GM18520 (cell line): Measurements from ENCODE around the gene CAD.

Source experiments
- ATAC-seq: cut with Tn5 transposase; IDR thresholded peaks from one replicate; pipeline ENCODE4 v1.9.1; 2021; ENCODE audit not compliant: unreplicated experiment

The CAD gene

DNA sequence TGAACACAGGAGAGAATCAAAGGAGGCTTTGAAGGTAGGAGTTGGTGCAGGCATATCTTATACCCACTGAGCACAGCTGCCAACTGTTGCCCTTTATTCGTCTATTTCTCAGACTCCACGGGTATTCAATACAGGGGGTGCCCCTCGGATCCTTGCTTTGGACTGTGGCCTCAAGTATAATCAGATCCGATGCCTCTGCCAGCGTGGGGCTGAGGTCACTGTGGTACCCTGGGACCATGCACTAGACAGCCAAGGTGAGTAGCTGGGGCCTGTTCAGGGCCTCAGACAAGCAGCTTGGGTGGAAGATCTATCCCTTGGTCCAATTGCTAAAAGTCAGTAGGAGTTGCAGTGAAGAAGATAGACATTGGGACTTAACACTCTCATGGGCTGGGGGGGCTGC lies 5.2 kb downstream of the CAD start:
- no peak for ATAC-seq

DNA sequence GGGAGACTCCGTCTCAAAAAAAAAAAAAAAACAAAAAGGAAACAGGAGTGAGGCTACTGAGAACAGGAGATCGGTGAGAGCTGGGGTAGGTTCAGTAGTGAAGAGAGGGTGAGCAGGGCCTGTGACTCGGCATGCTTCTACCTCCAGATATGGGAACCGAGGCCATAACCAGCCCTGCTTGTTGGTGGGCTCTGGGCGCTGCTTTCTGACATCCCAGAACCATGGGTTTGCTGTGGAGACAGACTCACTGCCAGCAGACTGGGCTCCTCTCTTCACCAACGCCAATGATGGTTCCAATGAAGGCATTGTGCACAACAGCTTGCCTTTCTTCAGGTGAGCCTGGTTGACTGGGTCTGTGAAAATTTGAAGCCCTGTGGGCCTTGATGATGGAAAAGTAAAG lies 6.2 kb downstream of the CAD start:
- ATAC-seq = no peak

DNA sequence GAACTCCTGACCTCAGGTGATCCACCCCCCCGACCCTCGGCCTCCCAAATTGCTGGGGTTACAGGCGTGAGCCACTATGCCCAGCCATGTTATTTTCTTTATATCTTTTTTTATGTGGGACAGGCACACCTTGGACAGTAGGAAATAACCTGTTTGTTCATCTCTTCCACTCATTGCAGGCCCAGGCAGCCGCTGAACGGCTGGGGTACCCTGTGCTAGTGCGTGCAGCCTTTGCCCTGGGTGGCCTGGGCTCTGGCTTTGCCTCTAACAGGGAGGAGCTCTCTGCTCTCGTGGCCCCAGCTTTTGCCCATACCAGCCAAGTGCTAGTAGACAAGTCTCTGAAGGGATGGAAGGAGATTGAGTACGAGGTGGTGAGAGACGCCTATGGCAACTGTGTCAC lies 8.4 kb downstream of the CAD start:
- no peak for ATAC-seq

DNA sequence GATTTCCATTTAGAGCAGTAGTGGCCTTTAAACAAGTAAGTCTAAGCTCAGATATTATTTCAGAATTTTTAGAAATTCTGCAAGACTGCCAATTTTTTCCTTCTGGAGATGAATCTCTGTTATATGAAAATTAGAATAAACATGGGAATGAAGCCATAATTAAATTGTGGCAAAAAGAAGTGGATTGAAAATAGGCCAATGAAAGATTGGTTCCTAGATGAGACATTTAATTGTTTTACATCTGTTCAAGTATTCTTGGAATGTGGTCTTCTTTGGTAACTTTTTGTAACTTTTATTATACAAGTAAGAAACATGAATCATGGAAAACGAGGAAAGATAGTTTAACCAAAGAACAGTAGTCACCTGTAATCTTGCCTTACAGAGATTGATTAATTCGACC lies 10.3 kb downstream of the CAD start:
- ATAC-seq = no peak

DNA sequence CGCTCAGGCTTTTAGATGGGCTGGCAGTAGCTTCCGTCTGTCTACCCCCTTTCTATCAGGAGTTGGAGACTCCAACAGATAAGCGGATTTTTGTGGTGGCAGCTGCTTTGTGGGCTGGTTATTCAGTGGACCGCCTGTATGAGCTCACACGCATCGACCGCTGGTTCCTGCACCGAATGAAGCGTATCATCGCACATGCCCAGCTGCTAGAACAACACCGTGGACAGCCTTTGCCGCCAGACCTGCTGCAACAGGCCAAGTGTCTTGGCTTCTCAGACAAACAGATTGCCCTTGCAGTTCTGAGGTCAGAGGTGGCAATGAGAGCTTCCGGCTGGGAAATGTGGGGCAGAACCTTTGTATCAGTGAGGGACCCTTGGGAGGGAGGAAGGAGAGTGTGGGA lies 14.8 kb downstream of the CAD start:
- ATAC-seq = no peak

DNA sequence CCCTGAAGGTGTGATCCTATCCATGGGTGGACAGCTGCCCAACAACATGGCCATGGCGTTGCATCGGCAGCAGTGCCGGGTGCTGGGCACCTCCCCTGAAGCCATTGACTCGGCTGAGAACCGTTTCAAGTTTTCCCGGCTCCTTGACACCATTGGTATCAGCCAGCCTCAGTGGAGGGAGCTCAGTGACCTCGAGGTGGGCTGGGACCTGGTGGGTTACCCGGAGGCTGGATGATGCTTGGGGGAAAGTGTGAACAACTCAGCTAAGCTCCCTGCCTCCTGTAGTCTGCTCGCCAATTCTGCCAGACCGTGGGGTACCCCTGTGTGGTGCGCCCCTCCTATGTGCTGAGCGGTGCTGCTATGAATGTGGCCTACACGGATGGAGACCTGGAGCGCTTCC lies 16.2 kb downstream of the CAD start:
- ATAC-seq = no peak

DNA sequence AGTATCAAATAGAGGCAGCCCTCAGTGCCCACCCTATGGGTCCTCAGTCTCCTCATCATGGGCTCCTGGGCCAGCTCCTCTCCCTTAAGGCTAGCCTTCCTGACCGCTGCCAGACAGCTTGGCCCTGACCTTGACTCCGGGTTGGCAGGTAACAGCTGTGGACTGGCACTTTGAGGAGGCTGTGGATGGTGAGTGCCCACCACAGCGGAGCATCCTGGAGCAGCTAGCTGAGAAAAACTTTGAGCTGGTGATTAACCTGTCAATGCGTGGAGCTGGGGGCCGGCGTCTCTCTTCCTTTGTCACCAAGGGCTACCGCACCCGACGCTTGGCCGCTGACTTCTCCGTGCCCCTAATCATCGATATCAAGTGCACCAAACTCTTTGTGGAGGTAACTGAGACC lies 19.0 kb downstream of the CAD start:
- ATAC-seq = no peak

DNA sequence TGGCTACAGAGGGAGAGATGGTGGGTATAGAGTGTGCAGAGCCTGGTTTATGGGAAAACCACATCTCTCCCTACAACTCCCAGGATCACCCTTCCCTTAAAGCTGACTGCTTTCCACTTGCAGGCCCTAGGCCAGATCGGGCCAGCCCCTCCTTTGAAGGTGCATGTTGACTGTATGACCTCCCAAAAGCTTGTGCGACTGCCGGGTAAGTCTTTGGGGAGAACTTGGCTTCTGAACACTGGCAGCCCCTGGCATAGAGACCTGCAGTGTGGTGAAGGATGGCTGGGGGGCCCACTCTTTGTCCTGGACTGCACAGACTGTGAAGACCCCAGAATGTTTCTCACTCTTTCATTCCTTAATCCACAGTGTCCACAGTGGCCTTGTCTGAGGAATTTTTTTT lies 19.5 kb downstream of the CAD start:
- ATAC-seq = no peak

DNA sequence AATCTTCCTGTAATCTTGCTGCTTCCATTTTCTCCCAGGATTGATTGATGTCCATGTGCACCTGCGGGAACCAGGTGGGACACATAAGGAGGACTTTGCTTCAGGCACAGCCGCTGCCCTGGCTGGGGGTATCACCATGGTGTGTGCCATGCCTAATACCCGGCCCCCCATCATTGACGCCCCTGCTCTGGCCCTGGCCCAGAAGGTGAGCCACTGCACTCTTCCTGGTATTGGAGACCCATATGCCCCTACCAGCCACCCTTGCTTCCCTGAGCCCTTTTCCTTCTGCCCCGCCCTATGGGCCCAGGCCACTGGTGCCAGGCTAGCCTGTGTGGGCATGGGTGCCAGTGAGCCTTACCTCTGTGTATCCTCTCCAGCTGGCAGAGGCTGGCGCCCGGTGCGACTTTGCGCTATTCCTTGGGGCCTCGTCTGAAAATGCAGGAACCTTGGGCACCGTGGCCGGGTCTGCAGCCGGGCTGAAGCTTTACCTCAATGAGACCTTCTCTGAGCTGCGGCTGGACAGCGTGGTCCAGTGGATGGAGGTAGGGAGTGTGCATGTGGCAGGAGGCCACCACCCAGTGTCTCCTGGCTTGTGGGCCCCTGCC lies 20.3 kb downstream of the CAD start:
- ATAC-seq = no peak

DNA sequence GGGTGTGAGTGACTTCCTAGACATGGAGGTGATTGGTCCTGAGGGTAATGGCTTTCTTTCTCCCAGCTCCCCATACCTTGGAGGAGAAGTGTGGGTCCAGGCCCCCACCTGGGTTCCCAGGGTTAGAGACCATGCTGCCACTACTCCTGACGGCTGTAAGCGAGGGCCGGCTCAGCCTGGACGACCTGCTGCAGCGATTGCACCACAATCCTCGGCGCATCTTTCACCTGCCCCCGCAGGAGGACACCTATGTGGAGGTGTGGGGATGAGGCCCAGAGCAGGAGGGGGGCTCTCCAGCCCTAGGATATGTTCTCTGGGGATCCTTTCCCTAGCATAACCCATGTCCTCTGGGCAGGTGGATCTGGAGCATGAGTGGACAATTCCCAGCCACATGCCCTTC lies 21.8 kb downstream of the CAD start:
- ATAC-seq = no peak

DNA sequence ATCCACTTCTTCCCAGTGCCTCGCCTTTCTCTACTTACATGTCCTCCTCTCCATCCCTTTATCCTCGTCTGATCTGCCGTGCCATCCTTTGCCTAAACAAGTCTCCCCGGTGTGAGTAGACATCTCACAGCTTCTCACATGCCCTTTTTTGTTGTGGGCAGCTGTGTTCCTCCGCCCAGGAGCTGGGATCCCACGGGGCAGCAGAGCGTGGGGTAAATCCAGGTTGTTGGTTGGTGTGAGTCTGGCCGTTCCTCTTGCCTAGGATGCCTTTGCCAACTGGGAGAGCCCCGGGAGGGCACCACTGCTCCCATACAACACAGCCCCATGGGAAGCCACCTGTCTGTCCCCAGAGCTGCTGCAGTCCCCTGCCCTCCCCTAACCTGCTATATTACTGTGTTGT lies 23.2 kb downstream of the CAD start:
- ATAC-seq = no peak

DNA sequence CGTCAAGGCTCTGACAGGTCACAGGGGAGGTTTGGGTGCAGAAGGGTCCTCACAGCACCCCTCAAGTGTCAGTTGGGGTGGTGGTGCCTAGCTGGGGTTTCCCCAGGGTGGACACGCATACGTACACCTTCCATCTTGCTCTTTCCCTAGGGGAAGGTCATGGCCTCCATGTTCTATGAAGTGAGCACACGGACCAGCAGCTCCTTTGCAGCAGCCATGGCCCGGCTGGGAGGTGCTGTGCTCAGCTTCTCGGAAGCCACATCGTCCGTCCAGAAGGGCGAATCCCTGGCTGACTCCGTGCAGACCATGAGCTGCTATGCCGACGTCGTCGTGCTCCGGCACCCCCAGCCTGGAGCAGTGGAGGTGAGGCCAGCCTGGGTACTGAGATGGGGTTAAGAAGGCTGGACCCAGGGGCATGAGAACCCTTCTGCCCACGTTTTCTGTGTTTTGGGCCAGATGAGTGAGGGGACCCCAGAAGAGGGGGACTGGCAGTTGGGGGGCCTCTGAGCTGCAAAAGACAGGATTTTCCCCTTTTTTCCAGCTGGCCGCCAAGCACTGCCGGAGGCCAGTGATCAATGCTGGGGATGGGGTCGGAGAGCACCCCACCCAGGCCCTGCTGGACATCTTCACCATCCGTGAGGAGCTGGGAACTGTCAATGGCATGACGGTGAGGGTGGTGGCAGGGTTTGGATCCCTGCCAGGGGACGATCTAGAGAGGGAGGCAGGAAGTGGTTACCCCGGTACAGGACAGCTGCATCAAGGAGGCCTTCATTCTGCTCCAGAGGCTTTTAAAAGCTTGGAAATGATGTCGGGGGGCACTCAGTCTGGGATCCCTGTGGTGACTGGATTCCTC lies 24.8 kb downstream of the CAD start:
- ATAC-seq = no peak

DNA sequence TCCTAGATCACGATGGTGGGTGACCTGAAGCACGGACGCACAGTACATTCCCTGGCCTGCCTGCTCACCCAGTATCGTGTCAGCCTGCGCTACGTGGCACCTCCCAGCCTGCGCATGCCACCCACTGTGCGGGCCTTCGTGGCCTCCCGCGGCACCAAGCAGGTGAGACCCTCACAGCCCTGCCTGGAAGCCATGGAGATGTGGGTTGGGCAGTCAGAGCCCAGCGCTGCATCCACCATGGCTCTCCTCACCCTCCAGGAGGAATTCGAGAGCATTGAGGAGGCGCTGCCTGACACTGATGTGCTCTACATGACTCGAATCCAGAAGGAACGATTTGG lies 25.4 kb downstream of the CAD start:
- ATAC-seq = no peak

DNA sequence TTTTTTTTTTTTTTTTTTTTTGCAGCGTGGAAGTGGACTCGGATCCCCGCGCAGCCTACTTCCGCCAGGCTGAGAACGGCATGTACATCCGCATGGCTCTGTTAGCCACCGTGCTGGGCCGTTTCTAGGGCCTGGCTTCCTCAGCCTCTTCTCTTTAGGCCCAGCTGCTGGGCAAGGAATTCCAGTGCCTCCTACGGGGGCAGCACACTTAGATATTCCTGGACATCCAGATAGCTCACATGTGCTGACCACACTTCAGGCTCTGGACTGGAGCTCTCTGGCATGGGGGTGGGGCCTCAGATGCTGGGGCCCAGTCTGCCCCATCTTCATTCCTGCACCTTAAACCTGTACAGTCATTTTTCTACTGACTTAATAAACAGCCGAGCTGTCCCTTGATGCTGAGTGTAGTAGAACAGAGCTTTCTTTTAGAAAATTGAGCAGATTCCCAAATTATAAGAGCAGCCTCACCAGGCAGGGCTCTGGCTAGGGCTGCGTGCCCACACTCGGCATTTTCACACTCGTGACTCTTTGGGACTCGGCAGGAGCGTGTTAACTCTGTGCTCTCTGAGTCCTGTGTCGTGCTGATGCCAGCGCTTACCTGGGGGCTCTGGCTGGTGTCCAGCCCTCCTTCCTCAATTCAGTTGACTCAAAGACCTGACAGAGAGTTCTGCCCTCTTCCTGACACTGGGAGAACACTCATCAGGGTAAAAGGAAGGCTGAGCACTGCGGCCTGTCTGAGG lies 26.4 kb downstream of the CAD start:
- ATAC-seq = no peak

DNA sequence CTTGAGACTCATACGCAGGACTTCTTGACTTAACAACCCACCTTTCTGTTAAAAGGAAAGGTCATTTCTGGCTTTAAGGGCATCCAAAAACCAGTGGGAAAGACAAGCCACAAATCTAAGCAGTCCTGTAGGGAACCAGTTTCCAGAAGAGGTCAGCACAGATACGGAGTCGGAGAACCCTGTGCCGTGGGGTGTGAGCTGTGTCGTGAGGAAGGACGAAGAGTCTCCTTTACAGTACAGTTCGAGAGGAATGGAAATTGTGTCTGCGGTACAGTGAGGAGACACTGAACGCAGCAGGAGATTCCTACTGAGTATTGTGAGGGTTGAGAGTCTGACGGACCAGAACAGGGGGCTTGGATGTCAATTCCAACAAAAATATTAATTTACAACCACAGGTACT lies 27.9 kb downstream of the CAD start:
- ATAC-seq = no peak

DNA sequence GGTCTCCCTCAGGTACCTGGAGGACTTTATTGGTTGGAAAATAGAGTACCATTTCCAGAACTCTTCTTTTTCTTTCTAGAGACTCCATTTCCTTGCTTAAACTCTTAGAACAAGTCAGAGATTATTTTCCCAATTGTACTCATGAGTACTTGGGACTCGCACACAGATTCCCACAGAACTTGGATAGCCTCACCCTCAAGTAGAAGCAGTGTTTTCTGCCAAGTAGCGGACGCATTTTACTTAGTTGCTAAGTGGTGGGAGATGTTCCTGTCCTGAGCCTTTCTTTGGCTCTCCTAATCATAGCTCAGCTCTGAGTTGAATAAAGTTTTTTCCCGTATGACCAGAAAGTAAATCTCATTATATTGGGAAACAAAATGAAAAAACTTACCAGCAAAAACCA lies 28.5 kb downstream of the CAD start:
- no peak for ATAC-seq

DNA sequence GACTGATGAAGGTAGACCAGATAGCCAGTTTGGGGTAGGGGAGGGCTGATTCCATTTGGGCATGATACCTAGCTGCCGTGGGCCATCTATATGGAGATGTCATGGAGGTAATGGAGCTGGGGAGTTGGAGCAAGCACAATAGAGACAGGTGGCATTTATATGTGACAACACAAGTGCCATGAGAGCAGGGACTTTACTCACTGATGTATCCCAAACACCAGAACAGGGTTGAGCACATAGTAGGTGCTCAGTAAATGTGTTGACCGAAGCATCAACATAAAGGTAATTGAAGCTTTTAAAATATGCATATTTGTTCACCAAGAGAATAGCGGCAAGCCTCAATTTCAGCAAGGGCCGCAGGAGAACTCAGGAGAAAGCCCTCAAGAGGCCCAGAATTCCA lies 30.7 kb downstream of the CAD start:
- no peak for ATAC-seq

DNA sequence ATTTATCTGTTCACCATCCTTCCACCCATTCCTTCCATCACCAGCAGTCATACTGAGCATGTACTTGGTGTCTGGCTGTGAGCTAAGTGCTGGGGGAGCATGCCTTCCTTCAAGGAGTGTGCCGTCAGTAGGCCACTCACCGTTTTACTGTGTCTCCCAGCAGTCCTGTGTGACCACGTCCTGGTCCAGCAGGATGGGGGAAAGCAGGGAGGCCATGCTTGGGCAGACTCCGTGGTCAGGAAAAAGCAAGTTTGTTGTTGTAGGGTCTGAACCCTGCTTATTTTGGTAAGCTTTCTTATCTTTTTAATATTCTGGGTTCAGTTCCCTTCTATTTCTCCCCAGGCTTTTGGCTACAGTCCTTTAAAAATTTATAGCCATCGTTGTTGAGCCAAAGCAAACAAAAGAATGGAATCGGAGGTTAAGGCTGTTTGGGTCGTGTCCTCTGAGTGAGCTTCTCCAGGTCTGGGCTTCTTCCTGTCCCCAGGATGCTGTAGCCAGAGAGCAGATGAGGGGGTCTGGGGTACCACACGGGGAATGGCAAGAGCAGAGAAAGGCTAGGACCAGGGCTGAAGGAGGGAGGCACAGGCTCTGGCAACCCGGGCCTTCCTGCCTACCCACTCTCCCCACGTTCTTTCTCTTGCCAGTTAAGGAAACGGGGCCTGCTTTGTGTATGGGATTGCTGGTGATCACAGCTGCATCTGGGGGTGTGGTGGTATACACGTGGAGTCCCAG lies 32.2 kb downstream of the CAD start:
- ATAC-seq = no peak

DNA sequence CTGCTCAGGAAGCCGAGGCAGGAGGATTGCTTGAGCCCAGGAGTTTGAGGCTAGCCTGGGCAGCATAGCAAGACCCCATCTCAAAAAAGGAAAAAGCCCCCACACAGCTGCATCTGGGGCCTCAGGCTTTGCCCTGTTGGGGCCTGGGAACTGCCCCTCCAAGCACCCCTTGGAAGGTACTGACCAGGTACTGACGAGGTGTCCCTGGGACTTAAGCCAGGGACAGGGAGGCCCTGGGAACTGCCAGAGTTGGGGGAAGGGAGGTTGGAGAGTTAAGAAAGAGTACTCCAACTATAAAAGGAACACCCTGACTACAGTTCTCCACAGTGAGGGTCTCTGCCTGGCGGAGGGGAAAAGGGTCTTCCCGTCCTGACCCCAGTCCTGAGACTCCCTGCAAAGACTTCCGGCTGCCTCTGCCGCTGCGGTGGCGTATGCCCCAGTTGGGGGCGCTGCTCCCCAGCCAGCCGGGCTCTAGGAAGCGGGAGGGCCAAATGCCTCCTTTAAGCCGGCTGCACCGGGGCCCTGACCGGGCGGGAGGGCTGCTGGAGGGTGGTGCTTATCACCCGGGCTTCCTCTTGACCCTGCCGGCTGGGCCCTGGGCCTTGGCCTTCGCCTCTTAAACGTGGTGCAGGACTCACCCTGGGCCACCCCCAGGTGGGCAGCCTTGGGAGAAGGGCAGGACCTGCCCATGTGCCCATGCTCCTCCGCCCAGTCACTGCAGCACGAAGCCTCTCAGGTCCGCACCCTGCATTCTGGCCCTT lies 32.9 kb downstream of the CAD start:
- ATAC-seq = no peak

DNA sequence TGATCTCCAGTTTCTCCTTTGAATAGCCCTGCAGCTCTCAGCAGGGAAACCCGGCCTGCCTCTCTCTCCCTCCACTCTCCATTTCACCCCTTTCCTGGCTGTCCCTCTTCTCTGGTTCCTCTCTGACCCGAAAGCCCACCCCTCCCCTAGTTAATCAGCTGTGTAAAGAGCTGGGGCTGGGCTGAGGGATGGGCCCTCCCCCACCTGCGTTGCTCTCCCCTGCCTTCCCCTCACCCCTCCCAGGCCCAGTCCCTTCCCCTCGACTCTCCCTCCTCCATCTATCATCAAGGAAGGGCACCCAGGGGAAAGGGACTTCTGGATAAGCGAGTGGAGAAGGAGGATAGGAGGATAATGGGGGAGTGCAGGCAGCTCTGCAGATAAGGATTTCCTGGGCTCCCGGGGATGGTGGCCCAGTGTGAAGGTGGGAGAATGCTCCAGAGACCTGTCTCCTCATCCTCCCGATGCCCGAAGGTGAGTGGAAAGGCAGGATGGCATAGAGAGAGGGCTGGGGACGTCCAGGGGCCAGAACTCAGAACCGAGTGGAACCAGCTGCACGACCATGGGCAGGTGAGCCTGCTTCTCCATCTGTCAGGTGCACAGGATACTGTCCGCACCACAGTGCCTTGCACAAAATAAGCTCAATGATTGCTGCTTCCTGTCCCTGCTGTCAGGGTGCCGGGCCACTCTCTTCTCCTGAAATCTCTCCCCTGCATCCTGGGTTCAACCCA lies 33.6 kb downstream of the CAD start:
- ATAC-seq = no peak
